Upper lobe of left lung (tissue), 4 donors: Measurements from ENCODE around the gene HTR3D.

Experiments
- CTCF ChIP-seq, 6 experiments: fragments of 450-650 bp in 4 of 6; fragments of 200-600 bp in 2 of 6; sonication (generic) in 2 of 6; IDR thresholded peaks; one replicate each; pipeline ENCODE4 v1.5.1; 2016 to 2019; ENCODE audit warnings: antibody characterized with exemption in 6 of 6
- EP300 ChIP-seq, 4 donors: sonication (generic); formaldehyde crosslinking; IDR thresholded peaks; one replicate each; pipeline ENCODE4 v1.5.1; 2017; ENCODE audit warnings: antibody characterized with exemption in 4 of 4, control low read depth in 2 of 4
- POLR2A ChIP-seq, 4 donors: fragments of 450-650 bp; IDR thresholded peaks; one replicate each; pipeline ENCODE4 v1.5.1; 2016 to 2017; ENCODE audit warnings: antibody characterized with exemption in 4 of 4, mild to moderate bottlenecking in 2 of 4

DNA sequence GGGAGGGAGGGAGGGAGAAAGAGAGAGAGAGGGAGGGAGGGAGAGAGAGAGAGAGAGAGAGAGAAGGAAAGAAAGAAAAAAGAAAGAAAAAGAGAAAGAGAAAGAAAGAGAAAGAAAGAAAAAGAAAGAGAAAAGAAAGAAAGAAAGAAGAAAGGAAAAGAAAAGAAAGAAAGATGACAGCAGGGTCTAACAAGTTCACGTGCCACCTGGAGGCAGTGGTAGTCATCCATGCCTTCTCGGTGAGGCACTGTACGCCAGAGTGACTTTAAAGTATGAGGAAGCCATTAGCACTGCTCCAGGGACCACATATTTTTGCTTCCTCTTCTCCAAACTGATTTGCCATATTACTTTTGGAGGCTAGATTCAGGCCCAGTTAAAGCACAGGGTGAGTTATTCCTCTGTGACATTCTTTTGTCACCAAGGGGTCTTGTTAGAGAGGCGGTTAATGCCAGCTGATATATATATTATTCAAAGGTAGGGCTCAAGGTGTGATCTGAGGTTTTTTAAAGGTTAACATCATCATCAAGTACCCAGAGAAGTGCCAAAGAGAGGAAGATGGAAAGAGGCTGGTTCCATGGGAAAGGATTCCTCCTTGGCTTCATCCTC lies at the start of gene HTR3D:
- no peak for TF ChIP-seq CTCF (IDR thresholded peaks at IDR 0.05)
- no peak for TF ChIP-seq POLR2A (IDR thresholded peaks at IDR 0.05)
- no peak for TF ChIP-seq EP300 (IDR thresholded peaks at IDR 0.05)
